VCaP (cell line): ENCODE results near the gene PPP2R1B.

ENCODE experiments used
- H3K27ac ChIP-seq: fragments of 450-650 bp; 2 replicates; pipeline ENCODE4 v1.5.1; 2017
- TF ChIP-seq, protein P1 (sequence below): fragments of 450-650 bp; conservative IDR thresholded peaks from 2 replicates; pipeline ENCODE4 v1.5.1; 2017; ENCODE audit warnings: mild to moderate bottlenecking, moderate library complexity

PPP2R1B gene

DNA sequence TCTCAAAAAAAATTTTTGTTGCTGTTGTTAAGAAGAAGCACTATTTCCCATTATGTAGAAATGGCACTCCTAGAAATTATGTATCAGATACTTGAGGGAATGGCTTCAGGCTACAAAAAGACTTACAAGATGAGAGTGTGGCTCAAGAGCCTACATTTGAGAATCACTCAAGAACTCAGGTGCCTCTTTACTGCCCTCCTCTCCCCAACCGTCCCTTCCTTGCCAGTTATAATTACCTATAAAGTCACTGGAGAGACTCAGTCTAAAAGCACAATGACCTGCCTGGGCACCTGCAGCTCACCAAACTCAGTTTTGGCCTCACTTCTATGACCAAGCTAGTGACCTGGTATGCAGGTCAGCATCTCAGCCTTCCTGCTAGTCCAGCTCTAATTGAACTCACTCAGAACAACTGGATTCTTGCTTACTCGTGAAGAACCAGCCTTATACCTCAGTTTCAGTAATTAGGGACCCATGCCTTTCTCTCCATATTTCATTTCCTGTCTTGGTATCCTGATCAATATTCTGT, 41.9 kb upstream of the PPP2R1B start:
- H3K27ac ChIP-seq: no peak overlapping the region
- TF ChIP-seq, protein P1, sequence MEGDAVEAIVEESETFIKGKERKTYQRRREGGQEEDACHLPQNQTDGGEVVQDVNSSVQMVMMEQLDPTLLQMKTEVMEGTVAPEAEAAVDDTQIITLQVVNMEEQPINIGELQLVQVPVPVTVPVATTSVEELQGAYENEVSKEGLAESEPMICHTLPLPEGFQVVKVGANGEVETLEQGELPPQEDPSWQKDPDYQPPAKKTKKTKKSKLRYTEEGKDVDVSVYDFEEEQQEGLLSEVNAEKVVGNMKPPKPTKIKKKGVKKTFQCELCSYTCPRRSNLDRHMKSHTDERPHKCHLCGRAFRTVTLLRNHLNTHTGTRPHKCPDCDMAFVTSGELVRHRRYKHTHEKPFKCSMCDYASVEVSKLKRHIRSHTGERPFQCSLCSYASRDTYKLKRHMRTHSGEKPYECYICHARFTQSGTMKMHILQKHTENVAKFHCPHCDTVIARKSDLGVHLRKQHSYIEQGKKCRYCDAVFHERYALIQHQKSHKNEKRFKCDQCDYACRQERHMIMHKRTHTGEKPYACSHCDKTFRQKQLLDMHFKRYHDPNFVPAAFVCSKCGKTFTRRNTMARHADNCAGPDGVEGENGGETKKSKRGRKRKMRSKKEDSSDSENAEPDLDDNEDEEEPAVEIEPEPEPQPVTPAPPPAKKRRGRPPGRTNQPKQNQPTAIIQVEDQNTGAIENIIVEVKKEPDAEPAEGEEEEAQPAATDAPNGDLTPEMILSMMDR: no peak

DNA sequence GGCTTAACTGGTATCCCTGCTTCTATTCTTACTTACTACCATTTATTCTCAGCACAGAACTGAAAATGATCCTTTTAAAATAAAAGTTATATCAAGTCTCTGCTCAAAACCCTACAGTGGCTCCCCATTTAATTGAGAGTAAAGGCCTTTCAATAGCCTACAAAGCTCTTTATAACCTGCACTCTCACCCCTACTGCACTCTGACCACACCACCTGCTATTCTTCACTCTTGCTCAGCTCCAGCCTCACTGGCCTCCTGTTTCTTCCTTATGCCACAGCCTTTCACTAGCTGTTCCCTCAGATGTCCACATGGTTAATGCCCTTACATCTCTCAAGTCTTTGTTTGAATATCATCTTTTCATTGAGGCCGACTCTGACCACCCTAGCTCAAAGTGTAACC, 40.9 kb upstream of the PPP2R1B start:
- no peak overlapping the region for H3K27ac ChIP-seq
- TF ChIP-seq, protein P1: no peak

DNA sequence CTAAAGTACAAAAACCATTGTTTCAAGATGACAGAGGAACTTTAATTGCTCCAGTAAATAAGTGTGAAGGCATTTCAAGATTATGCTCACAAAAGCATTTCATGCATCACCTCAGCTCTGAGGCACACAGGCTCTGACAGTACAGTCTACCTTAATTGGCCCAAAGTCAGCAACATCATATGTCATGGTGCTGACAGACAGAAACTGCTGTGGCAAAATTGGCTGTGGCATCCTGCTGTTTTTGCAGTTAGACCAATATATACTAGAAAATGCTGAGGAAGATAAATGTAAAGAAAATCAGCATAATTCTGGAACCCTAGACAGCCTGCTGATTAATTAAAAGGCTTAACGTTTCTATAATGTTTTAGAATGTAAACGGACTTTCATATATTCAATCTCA, 34.9 kb upstream of the PPP2R1B start:
- TF ChIP-seq, protein P1: no peak
- no peak overlapping the region for H3K27ac ChIP-seq

DNA sequence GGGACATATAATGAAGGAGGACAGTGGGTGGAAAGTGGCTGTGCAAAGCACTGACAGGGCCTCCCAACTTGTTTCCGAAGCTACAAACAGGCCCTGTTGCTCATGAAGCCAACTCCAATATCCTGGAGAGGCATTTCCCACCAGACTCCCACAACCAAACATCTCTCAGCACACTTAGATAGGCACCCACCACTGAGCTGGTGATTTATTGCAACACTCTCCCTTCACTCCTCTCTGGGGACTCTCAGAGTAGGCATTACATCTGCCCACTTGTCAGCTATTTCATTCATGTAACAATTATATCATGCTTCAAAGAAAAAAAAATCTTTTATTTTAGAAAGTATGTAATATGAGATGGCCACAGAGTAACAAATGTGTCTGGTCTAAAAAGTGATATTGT, 32.1 kb upstream of the PPP2R1B start:
- TF ChIP-seq, protein P1: no peak
- H3K27ac ChIP-seq: no peak overlapping the region

DNA sequence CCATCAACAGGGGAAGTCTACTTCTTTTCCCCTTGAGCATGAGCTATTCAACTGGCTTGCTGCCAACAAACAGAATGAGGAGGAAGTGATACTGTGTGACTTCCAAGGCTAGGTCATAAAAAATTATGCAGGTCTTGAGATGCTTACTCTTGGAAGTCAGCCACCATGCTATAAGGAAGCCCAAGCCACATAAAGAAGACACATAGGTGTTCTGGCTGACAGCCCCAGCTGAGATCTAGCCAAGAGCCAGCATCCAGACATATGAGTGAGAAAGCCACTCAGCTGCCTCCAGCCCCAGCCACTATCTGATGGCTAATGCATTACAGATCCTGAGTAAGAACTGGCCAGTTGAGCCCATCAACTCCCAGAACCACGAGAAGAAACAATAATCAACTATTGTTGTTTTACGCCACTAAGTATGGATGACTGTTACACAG, 31.0 kb upstream of the PPP2R1B start:
- TF ChIP-seq, protein P1: no peak
- no peak overlapping the region for H3K27ac ChIP-seq

DNA sequence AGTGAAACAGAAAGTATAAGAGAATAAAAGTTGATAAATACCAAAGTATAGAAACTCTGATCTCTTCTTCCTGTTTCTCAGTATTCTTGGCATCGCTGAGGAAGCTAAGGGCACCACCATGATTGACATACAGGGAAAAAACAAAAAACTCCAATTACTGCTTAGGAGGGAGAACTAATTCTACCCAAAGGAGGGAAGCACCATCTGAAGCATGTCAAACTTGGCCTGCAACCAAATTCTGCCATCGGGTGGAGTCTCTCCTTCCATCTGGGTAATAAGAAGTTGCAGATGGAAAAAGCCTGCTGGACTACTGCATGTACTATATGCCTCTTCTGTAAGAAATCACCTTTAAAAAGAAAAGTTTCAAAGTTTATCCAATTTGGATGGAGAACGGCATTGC, 30.5 kb upstream of the PPP2R1B start:
- TF ChIP-seq, protein P1: no peak
- H3K27ac ChIP-seq: no peak overlapping the region

DNA sequence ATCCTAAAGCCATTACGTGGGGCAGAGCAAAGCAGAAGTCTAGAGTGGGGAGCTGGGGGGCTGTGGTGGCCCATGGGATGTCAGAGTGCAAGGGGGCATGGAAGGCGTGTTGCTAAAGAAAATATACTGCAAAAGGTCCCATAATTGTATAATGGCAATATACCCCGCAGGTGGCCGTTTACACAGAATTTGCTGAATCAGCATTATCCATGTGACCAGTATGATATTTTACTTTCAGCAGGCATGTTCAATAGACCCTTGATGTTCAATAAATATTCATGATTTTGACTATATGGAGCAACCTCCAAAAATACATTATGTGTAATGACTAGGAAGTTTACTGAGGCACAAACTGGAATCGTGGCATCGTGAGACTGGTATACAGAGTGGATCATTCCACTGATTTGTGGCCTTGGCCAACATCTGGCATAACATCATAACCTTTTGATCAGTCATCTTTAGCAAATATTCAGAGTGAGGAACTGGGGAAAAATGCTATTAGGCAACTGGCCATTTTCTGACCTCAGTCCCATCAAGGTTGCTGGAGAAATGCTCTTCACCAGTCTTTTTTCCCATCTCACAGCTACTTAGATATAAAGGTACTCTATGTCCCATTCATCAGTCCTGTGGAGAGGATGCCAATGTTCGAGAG, 29.3 kb upstream of the PPP2R1B start:
- no peak overlapping the region for H3K27ac ChIP-seq
- TF ChIP-seq, protein P1: no peak
